Breast epithelium (tissue), 4 donors: ENCODE results near the gene OTUD7B. TPM values are rescaled to one million over a fixed set of nuclear protein-coding genes. Genes with fewer than 3 reads are reported as not detected.

Source experiments
- DNase-seq, 2 donors: peaks; one replicate each; pipeline ENCODE4 v3.0.0-alpha.2; 2019; ENCODE audit warnings: low spot score in 2 of 2
- H3K27ac ChIP-seq, 2 donors: fragments of 200-600 bp; sonication (generic) in 1 of 2; one replicate each; pipeline ENCODE4 v1.5.1; 2016 to 2019; ENCODE audit warnings: mild to moderate bottlenecking in 1 of 2
- H3K27me3 ChIP-seq, 2 donors: fragments of 200-600 bp; sonication (generic) in 1 of 2; one replicate each; pipeline versions ENCODE4 v1.5.1 to v1.6.0; 2017 to 2019; ENCODE audit warnings: control low read depth in 1 of 2, mild to moderate bottlenecking in 1 of 2
- H3K36me3 ChIP-seq: fragments of 200-600 bp; one replicate; pipeline ENCODE4 v1.5.1; 2019
- H3K4me1 ChIP-seq, 2 donors: fragments of 200-600 bp; sonication (generic); one replicate each; pipeline ENCODE4 v1.5.1; 2016 to 2019; ENCODE audit warnings: control low read depth in 1 of 2
- H3K4me3 ChIP-seq, 3 donors: fragments of 200-600 bp; sonication (generic); 1 replicate in 2 of 3; 2 replicates in 1 of 3; pipeline ENCODE4 v1.5.1; 2016 to 2019; ENCODE audit warnings: mild to moderate bottlenecking in 3 of 3, moderate library complexity in 2 of 3
- H3K9me3 ChIP-seq, 2 donors: fragments of 200-600 bp; sonication (generic) in 1 of 2; one replicate each; pipeline ENCODE4 v1.5.1; 2016 to 2019; ENCODE audit warnings: control low read depth in 1 of 2
- CTCF ChIP-seq, 3 donors: fragments of 450-650 bp; IDR thresholded peaks; one replicate each; pipeline ENCODE4 v1.5.1; 2016 to 2017; ENCODE audit warnings: antibody characterized with exemption in 3 of 3, mild to moderate bottlenecking in 3 of 3, moderate library complexity in 3 of 3
- POLR2A ChIP-seq: fragments of 450-650 bp; IDR thresholded peaks from one replicate; pipeline ENCODE4 v1.6.1; 2016; ENCODE audit warnings: antibody characterized with exemption, mild to moderate bottlenecking, moderate library complexity
- POLR2AphosphoS5 ChIP-seq, 3 donors: sonication (generic); formaldehyde crosslinking; IDR thresholded peaks; one replicate each; pipeline ENCODE4 v1.6.1; 2017; ENCODE audit warnings: antibody characterized with exemption in 3 of 3
- intact Hi-C: fragments of 100-400 bp; cut with DNase I; formaldehyde crosslinking; loops from one replicate; pipeline ENCODE4 v1.15.1; 2023; ENCODE audit warnings: low total_unique reads
- total RNA-seq, 3 donors: library from RNA; depleted of rRNA; stranded (reverse); fragments of >200 nt; gene quantifications; one replicate each; pipeline ENCODE4 v1.1.0, GENCODE V29; 2016

The OTUD7B gene
- total RNA-seq, 3 donors from 2014 or later: 22.0 to 32.8 (median 28.1) TPM

GRCh38 chr1:149995927-149996326, 14.6 kb downstream of the OTUD7B start:
- DNase-seq: no peak
- H3K9me3 ChIP-seq: no peaks in the 10 kb centered on the region
- no peaks in the 10 kb centered on the region for H3K36me3 ChIP-seq
- TF ChIP-seq CTCF (IDR thresholded peaks at IDR 0.05) (no peak), POLR2AphosphoS5 (IDR thresholded peaks at IDR 0.05) (no peak), POLR2A (no peak)
- intact Hi-C loops: no loop called here
- no peak overlapping the region for H3K4me3 ChIP-seq
- peaks cover 0 to 17% of the 10 kb centered on the region in 2 donors for H3K4me1 ChIP-seq
- H3K27ac ChIP-seq: no peak overlapping the region
- no peaks in the 10 kb centered on the region for H3K27me3 ChIP-seq

DNA sequence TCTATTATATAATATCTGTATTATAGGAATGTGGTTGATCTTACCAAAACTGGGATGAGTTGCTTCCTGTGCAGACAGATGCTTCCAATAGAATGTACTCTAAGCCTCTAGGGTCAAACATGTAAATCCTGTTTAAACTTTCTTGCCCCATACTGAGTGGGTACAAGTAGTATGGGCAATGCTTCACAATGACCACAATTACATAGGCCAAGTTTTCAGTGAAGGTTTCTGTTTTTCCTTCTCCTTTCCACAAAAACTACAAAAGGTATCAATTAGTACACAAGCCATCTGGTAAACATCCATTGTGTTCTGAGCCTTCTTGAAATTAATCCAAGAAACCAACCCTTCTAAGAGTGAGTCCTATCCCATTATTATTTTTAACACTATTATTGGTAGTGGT, 16.8 kb downstream of the OTUD7B start:
- no peak for DNase-seq
- H3K4me1 ChIP-seq: peaks cover 0 to 17% of the 10 kb centered on the region in 2 donors
- no peaks in the 10 kb centered on the region for H3K27me3 ChIP-seq
- H3K4me3 ChIP-seq: no peak overlapping the region
- intact Hi-C loops: no loop called here
- TF ChIP-seq POLR2AphosphoS5 (IDR thresholded peaks at IDR 0.05) (no peak), CTCF (IDR thresholded peaks at IDR 0.05) (no peak), POLR2A (no peak)
- H3K36me3 ChIP-seq: no peaks in the 10 kb centered on the region
- H3K9me3 ChIP-seq: no peaks in the 10 kb centered on the region
- H3K27ac ChIP-seq: no peak overlapping the region

GRCh38 chr1:149993181-149993580, 17.3 kb downstream of the OTUD7B start:
- H3K27me3 ChIP-seq: no peaks in the 10 kb centered on the region
- intact Hi-C loops: no loop called here
- no peaks in the 10 kb centered on the region for H3K36me3 ChIP-seq
- H3K9me3 ChIP-seq: no peaks in the 10 kb centered on the region
- H3K4me3 ChIP-seq: no peak overlapping the region
- peaks cover 0 to 17% of the 10 kb centered on the region in 2 donors for H3K4me1 ChIP-seq
- H3K27ac ChIP-seq: no peak overlapping the region
- no peak for DNase-seq
- TF ChIP-seq POLR2AphosphoS5 (IDR thresholded peaks at IDR 0.05): no peak
- TF ChIP-seq POLR2A: no peak
- TF ChIP-seq CTCF (IDR thresholded peaks at IDR 0.05): no peak

DNA sequence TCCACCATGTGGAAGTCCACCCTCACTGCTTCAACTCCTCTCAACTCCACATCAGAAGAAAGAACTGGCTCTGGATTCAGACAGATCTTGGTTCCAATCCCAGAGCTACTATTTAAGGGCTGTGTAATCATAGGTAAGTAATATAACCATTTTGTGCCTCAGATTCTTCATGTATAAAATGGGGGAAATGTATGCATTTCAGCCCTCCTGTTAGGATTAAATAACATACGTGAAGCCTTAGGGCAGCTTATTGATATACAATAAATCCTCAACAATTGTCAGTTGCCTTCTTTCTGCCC, 23.3 kb downstream of the OTUD7B start:
- DNase-seq: no peak
- TF ChIP-seq POLR2A (no peak), CTCF (IDR thresholded peaks at IDR 0.05) (no peak), POLR2AphosphoS5 (IDR thresholded peaks at IDR 0.05) (no peak)

DNA sequence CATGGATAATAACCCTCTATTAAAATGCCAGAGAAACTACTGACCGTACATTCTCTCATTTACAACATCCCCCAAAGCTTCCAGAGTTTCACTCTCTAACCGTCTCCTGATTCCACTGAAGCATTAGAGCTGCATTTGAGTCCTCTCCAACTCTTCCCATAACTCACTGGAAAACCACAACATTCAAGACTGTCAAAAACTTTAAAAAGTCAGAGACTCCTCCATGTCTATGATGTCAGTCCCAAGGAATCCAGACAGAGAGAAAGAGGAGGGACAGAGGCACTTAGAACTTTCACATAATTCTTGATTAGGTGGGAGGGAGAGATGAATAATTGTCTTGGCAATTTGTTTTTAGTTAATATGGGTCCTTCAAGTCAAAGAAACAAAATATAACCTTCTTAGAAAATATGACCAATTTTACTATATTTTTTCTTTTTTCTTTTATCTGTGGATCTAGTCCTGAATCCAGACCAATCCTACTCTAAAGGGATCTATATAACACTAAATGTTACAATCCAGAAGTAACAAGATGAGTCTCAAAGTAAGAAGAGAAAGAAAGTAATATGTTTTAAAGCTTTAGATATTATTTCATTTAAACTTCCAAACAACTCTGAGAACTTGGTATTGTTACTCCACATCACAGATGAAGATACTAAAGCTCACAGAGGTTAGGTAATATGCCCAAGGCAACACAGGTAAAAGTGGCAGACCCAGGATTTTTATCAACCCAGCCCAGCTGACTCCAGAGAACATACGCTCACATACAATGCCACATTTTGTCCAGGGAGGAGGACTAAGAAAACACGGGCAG, 23.8 kb downstream of the OTUD7B start:
- Histone ChIP-seq H3K36me3 (no peaks in the 10 kb centered on the region), H3K27me3 (no peaks in the 10 kb centered on the region), H3K27ac (peak overlapping the region; percentile 11 to 24), H3K9me3 (no peaks in the 10 kb centered on the region), H3K4me3 (no peak overlapping the region), H3K4me1 (no peaks in the 10 kb centered on the region)
- TF ChIP-seq POLR2AphosphoS5 (IDR thresholded peaks at IDR 0.05) (no peak), CTCF (IDR thresholded peaks at IDR 0.05) (no peak), POLR2A (no peak)
- intact Hi-C loops: no loop called here
- DNase-seq: no peak

More for the DNA sequence above, 23.3 kb downstream of the OTUD7B start:
- Histone ChIP-seq H3K4me3 (no peak overlapping the region), H3K36me3 (no peaks in the 10 kb centered on the region), H3K4me1 (no peaks in the 10 kb centered on the region), H3K9me3 (no peaks in the 10 kb centered on the region), H3K27me3 (no peaks in the 10 kb centered on the region), H3K27ac (peak overlapping the region; percentile 11 to 24)
- intact Hi-C loops: no loop called here
